Type B pancreatic cell (in vitro differentiated cells): ENCODE data around the gene POMGNT1. TPM values are rescaled to one million over a fixed set of nuclear protein-coding genes. Genes with fewer than 3 reads are reported as not detected.

Source experiments
- DNase-seq: peaks from one replicate; pipeline ENCODE4 v3.0.0; 2021; ENCODE audit warnings: mixed read lengths; ENCODE audit not compliant: unreplicated experiment; ENCODE audit errors: extremely low spot score
- H3K27ac Mint-ChIP-seq: 2 replicates; pipeline ENCODE4 v1.8.0; 2021; ENCODE audit warnings: mild to moderate bottlenecking, mixed read lengths
- H3K27me3 Mint-ChIP-seq: 2 replicates; pipeline ENCODE4 v1.8.0; 2021; ENCODE audit warnings: mixed read lengths
- H3K36me3 Mint-ChIP-seq: 2 replicates; pipeline ENCODE4 v1.8.0; 2021; ENCODE audit warnings: mixed read lengths
- H3K4me1 Mint-ChIP-seq: one replicate; pipeline ENCODE4 v1.8.0; 2021; ENCODE audit warnings: mixed read lengths; ENCODE audit not compliant: unreplicated experiment
- H3K4me3 Mint-ChIP-seq: 2 replicates; pipeline ENCODE4 v1.8.0; 2021; ENCODE audit warnings: mild to moderate bottlenecking, mixed read lengths
- H3K9me3 Mint-ChIP-seq: 2 replicates; pipeline ENCODE4 v1.8.0; 2021; ENCODE audit warnings: mixed read lengths
- CTCF ChIP-seq: fragments of 200-600 bp; sonication (generic); conservative IDR thresholded peaks from 2 replicates; pipeline ENCODE4 v1.5.0; 2021; ENCODE audit warnings: antibody characterized with exemption, mild to moderate bottlenecking
- total RNA-seq: library from RNA; stranded (reverse); gene quantifications from 2 replicates; pipeline ENCODE4 v1.2.1, GENCODE V29; 2021; ENCODE audit warnings: low replicate concordance

Gene POMGNT1
- total RNA-seq, 1 donor from 2014 or later: 74.0 TPM

DNA sequence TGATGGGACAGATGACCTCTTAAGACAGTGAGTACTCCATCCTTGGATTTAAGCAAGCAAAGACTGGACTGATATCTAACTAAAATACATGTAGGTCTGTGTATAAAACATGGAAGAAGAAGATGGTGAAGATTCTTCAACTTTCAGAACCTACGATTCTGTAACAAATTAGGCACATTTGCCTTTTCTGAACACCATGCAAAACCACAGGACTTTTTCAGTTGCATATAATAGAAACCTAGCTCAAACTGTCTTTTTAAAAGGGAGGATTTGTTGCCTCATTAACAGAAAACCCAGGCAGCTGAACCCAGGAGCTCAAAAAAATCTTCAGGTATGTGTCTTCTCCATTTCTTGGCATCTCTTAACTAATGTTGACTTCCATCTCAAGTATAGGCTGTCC is 38.0 kb downstream of the POMGNT1 start:
- TF ChIP-seq CTCF: no peak
- H3K9me3 Mint-ChIP-seq: no peaks in the 10 kb centered on the region
- H3K4me3 Mint-ChIP-seq: no peak overlapping the region
- no peaks in the 10 kb centered on the region for H3K36me3 Mint-ChIP-seq
- H3K27ac Mint-ChIP-seq: no peak overlapping the region
- no peak for DNase-seq
- peaks cover 11% of the 10 kb centered on the region for H3K27me3 Mint-ChIP-seq
- no peaks in the 10 kb centered on the region for H3K4me1 Mint-ChIP-seq

DNA sequence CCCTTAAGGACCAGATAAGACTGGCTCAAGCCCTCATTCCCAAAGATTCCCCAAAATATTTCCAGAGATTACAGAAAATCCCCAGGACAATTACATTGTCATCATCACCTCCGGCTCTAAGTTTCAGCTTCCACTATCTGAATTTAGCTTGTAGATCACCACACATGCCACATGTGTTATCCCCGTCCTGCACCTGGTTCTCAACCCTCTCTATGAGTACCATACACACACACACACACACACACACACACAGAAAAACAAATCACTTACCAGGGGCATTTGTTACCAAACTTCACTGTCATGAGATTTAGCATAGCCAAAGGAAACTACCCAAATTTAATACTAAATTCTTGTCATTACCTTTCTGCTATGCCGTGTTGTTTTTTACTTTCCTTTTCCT is 38.7 kb downstream of the POMGNT1 start:
- no peak for TF ChIP-seq CTCF
- Mint-ChIP-seq H3K27ac (no peak overlapping the region), H3K27me3 (peaks cover 5% of the 10 kb centered on the region), H3K4me1 (no peaks in the 10 kb centered on the region), H3K9me3 (no peaks in the 10 kb centered on the region), H3K36me3 (no peaks in the 10 kb centered on the region), H3K4me3 (no peak overlapping the region)
- no peak for DNase-seq

GRCh38 chr1:46158312-46159281 is 39.6 kb downstream of the POMGNT1 start:
- no peaks in the 10 kb centered on the region for H3K27me3 Mint-ChIP-seq
- no peak overlapping the region for H3K4me3 Mint-ChIP-seq
- no peak for TF ChIP-seq CTCF
- H3K9me3 Mint-ChIP-seq: no peaks in the 10 kb centered on the region
- no peak overlapping the region for H3K27ac Mint-ChIP-seq
- no peak for DNase-seq
- H3K4me1 Mint-ChIP-seq: no peaks in the 10 kb centered on the region
- H3K36me3 Mint-ChIP-seq: no peaks in the 10 kb centered on the region

DNA sequence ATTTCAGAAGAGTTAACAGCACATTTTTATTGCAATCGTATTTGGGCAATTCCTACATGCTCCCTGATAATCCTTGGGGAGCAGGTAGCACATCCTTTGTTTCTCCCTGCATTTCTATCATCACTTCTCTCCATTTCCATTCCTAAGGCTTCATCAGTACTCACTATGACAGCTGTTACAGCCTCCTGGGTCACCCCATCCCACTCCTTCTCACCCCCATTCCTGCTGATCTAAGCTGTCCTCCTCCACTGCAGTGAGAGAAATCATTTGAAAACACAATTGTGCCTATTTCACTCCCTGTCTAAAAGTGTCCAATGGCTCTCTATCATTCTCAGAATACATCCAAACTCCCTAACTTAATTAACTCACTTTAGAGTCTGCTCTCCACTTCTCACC is 40.3 kb downstream of the POMGNT1 start:
- no peaks in the 10 kb centered on the region for H3K36me3 Mint-ChIP-seq
- TF ChIP-seq CTCF: no peak
- no peak for DNase-seq
- no peak overlapping the region for H3K27ac Mint-ChIP-seq
- H3K4me3 Mint-ChIP-seq: no peak overlapping the region
- H3K4me1 Mint-ChIP-seq: no peaks in the 10 kb centered on the region
- H3K27me3 Mint-ChIP-seq: no peaks in the 10 kb centered on the region
- H3K9me3 Mint-ChIP-seq: no peaks in the 10 kb centered on the region

DNA sequence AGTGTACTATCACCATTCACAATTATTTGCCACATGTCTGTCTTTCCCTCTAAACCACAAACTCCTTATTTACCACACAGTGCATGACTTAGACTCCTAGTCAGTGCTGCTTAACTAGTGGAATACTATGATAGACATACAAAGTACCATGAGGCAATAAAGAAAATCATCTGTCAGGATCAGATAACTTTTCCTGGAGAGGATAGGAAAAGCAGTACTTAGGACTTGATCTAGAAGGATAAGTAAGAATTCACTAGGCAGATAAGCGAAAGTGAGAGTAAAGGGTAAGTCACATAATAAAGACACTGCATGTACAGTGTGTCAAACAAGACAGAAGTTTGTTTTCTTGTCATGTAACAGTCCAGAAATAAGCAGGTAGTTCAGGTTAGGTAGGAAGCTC is 44.5 kb downstream of the POMGNT1 start:
- Mint-ChIP-seq H3K27me3 (no peaks in the 10 kb centered on the region), H3K4me1 (no peaks in the 10 kb centered on the region), H3K36me3 (no peaks in the 10 kb centered on the region), H3K9me3 (no peaks in the 10 kb centered on the region), H3K27ac (no peak overlapping the region), H3K4me3 (no peak overlapping the region)
- TF ChIP-seq CTCF: no peak
- DNase-seq: no peak
